Activated B cell treated with CpG ODN at 0.5 μM for 24 hours (primary cell): ENCODE results near the gene VASH1. TPM values are rescaled to one million over a fixed set of nuclear protein-coding genes. Genes with fewer than 3 reads are reported as not detected.

Source experiments
- ATAC-seq: fragments of 200-7000 bp; cut with Tn5 transposase; one replicate; pipeline ENCODE4 v1.10.0; 2021; ENCODE audit warnings: low read depth, mild to moderate bottlenecking, moderate library complexity
- CTCF ChIA-PET: fragments of 350-600 bp; sonication (Branson Sonifier 250); formaldehyde crosslinking; loops from one replicate; lab custom pipeline; 2021; ENCODE audit warnings: antibody characterized with exemption; lab: Charles Lee
- POLR2A ChIA-PET: fragments of 350-600 bp; sonication (Branson Sonifier 250); formaldehyde crosslinking; loops from one replicate; lab custom pipeline; 2021; ENCODE audit warnings: antibody characterized with exemption; lab: Charles Lee
- DNase-seq: peaks from one replicate; pipeline ENCODE4 v3.0.0; 2022
- H3K27ac Mint-ChIP-seq: one replicate; pipeline ENCODE4 v1.8.0; 2020; ENCODE audit warnings: mixed read lengths
- H3K27me3 Mint-ChIP-seq: one replicate; pipeline ENCODE4 v1.8.0; 2021; ENCODE audit warnings: mixed read lengths
- H3K36me3 Mint-ChIP-seq: one replicate; pipeline ENCODE4 v1.8.0; 2021; ENCODE audit warnings: low read depth, mixed read lengths
- H3K4me1 Mint-ChIP-seq: one replicate; pipeline ENCODE4 v1.8.0; 2021; ENCODE audit warnings: mixed read lengths
- H3K4me3 Mint-ChIP-seq: one replicate; pipeline ENCODE4 v1.8.0; 2020; ENCODE audit warnings: mild to moderate bottlenecking, mixed read lengths
- H3K9me3 Mint-ChIP-seq: one replicate; pipeline ENCODE4 v1.8.0; 2020; ENCODE audit warnings: mixed read lengths
- CTCF ChIP-seq: fragments of 200-600 bp; IDR thresholded peaks from one replicate; pipeline ENCODE4 v1.8.0; 2022; ENCODE audit warnings: antibody characterized with exemption, mild to moderate bottlenecking
- intact Hi-C: fragments of 100-400 bp; cut with micrococcal nuclease; formaldehyde crosslinking; loops from one replicate; pipeline ENCODE4 v1.15.1; 2024
- total RNA-seq: library from RNA; stranded (reverse); gene quantifications from 2 replicates; pipeline ENCODE4 v1.2.3, GENCODE V29; 2022

VASH1 gene
- total RNA-seq, 1 donor from 2014 or later = 1.0 TPM

DNA sequence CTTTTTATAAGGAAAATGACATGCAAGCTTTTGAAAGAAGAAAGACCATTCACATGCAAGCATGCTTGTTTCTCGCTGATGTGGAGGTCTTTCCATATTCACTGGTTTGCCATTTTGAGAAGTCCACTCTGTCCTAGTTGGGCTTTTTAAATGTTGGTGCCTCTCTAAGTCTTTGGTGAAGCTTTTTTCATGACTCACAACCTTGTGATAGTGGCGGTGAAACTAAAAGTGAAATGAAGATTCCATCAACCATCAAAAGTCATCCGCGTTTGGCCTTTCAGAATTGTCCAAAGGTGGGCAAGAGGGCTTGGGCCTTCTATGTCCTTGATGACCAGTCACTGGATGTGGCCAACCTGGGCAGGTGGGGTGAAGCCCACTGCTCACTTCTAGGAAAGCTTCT lies 69.3 kb downstream of the VASH1 start:
- CTCF ChIA-PET = no interaction called here

DNA sequence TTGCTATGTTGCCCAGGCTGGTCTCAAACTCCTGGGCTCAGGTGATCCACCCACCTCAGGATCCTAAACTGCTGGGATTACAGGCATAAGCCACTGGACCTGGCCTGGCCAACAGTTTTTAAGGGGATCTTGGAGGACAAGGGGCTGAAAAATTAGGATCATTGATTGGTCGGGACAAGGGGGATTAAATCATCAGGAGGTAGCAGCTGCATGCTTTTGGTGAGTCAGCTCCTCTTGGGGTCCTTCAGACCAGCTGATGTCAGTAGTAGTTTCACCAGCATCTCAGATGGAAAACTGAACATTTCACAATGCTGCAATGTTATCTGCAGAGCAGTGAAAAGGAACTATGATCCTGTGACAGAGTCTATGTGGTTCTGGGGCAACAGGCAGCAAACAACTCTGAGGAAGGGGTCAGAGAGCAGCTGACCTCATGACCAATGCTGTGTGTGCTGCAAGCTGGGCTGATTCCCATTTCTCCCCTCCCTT lies 71.3 kb downstream of the VASH1 start:
- ChIA-PET CTCF (no interaction called here), POLR2A (interaction anchor here (0.7 kb wide), 1 partner anchor 10 kb away, joined by 6 read pairs; no protein-coding TSS in a partner anchor)
- Mint-ChIP-seq H3K9me3 (no peaks in the 10 kb centered on the region), H3K4me1 (no peaks in the 10 kb centered on the region), H3K27me3 (peaks cover 19% of the 10 kb centered on the region), H3K27ac (no peak overlapping the region), H3K4me3 (no peak overlapping the region), H3K36me3 (no peaks in the 10 kb centered on the region)
- ATAC-seq = no peak
- intact Hi-C loops = no loop called here
- DNase-seq = no peak
- TF ChIP-seq CTCF = no peak

More for the DNA sequence above, 69.3 kb downstream of the VASH1 start:
- H3K36me3 Mint-ChIP-seq = no peaks in the 10 kb centered on the region
- no peaks in the 10 kb centered on the region for H3K4me1 Mint-ChIP-seq
- no peak for TF ChIP-seq CTCF
- no peaks in the 10 kb centered on the region for H3K9me3 Mint-ChIP-seq
- DNase-seq (no peak), ATAC-seq (no peak)
- H3K27ac Mint-ChIP-seq = no peak overlapping the region
- POLR2A ChIA-PET = no interaction called here
- peaks cover 14% of the 10 kb centered on the region for H3K27me3 Mint-ChIP-seq
- H3K4me3 Mint-ChIP-seq = no peak overlapping the region
- intact Hi-C loops = no loop called here

Other genes with a start within 250 kb of the VASH1 start
- gene ANGEL1, start 51.4 kb downstream of the VASH1 start, total RNA-seq = 14.9 and 17.9 TPM in 2 replicates
- not detected in 2 replicates for gene LRRC74A, start 64.9 kb downstream of the VASH1 start, total RNA-seq